GM12878 (cell line): ENCODE measurements around the gene TRAPPC12. TPM values are rescaled to one million over a fixed set of nuclear protein-coding genes. Genes with fewer than 3 reads are reported as not detected.
A peak's percentile ranks its signal among the peaks of the same experiment; 100 is the strongest.

Source experiments
- ATAC-seq: fragments of 200-7000 bp; cut with Tn5 transposase; 3 replicates; pipeline ENCODE4 v1.9.1; 2020; ENCODE audit warnings: mild to moderate bottlenecking, moderate library complexity
- BruUV-seq: library from RNA; stranded (reverse); fragments of 400-500 nt; replicated peaks from 2 replicates; lab custom pipeline; 2021; lab: Mats Ljungman, UMichigan
- CTCF ChIA-PET: fragments of 300-600 bp; sonication (Branson Sonifier 250); formaldehyde crosslinking; extraction: SDS; loops from one replicate; lab custom pipeline; 2021; ENCODE audit warnings: inconsistent platforms; lab: Yijun Ruan, JAX
- POLR2A ChIA-PET: fragments of 350-600 bp; formaldehyde crosslinking; extraction: SDS; loops from one replicate; lab custom pipeline; 2021; ENCODE audit warnings: inconsistent platforms; lab: Charles Lee
- RAD21 ChIA-PET: fragments of 300-600 bp; sonication (Branson Sonifier 250); formaldehyde crosslinking; loops from one replicate; lab custom pipeline; 2023; ENCODE audit warnings: antibody characterized with exemption; ENCODE audit not compliant: unreplicated experiment; lab: Charles Lee
- SMC1A ChIA-PET: fragments of 300-600 bp; sonication (Branson Sonifier 250); formaldehyde crosslinking; loops from one replicate; lab custom pipeline; 2023; ENCODE audit not compliant: unreplicated experiment, uncharacterized antibody; lab: Charles Lee
- DNase-seq: peaks from one replicate; pipeline ENCODE4 v3.0.0-alpha.2; 2011; ENCODE audit warnings: low read depth, low spot score
- FAIRE-seq: peaks from 3 replicates; lab custom pipeline; 2011; peaks lifted over from hg19 to GRCh38; lab: Jason Lieb, UNC
- H2AFZ ChIP-seq: 2 replicates; pipeline ENCODE4 v1.6.0; 2011; ENCODE audit warnings: low read depth, low read length, control low read depth; ENCODE audit not compliant: control insufficient read depth
- H3K27ac ChIP-seq: 2 replicates; pipeline ENCODE4 v1.5.1; 2011; ENCODE audit warnings: control low read depth; ENCODE audit not compliant: control insufficient read depth, insufficient read depth
- H3K27me3 ChIP-seq, 2 experiments: replicated peaks in 1 of 2; 2 replicates each; pipeline versions ENCODE4 v1.6.0 to v1.6.1; 2011; ENCODE audit warnings: low read length in 1 of 2; ENCODE audit not compliant: control insufficient read depth in 2 of 2, insufficient read depth in 2 of 2
- H3K36me3 ChIP-seq, 2 experiments: 2 replicates each; pipeline ENCODE4 v1.5.1; 2011; ENCODE audit warnings: low read length in 1 of 2; ENCODE audit not compliant: control insufficient read depth in 2 of 2, insufficient read depth in 2 of 2
- H3K4me1 ChIP-seq: 2 replicates; pipeline ENCODE4 v1.6.1; 2011; ENCODE audit warnings: mild to moderate bottlenecking, low read length, moderate library complexity, mixed read lengths; ENCODE audit not compliant: control insufficient read depth, insufficient read depth
- H3K4me2 ChIP-seq: 2 replicates; pipeline ENCODE4 v1.6.0; 2011; ENCODE audit warnings: control low read depth; ENCODE audit not compliant: control insufficient read depth, insufficient read depth
- H3K4me3 ChIP-seq: fragments of 200-600 bp; sonication (generic); 2 replicates; pipeline ENCODE4 v1.5.1; 2016
- H3K79me2 ChIP-seq: 2 replicates; pipeline ENCODE4 v1.6.0; 2011; ENCODE audit warnings: low read length; ENCODE audit not compliant: control insufficient read depth, insufficient read depth
- H3K9ac ChIP-seq: 2 replicates; pipeline ENCODE4 v1.8.0; 2011; ENCODE audit warnings: low read length, control low read depth, mixed read lengths; ENCODE audit not compliant: control insufficient read depth, insufficient read depth
- H3K9me3 ChIP-seq: replicated peaks from 3 replicates; pipeline ENCODE4 v1.5.1; 2011; ENCODE audit warnings: mild to moderate bottlenecking, low read length; ENCODE audit not compliant: control insufficient read depth, insufficient read depth
- H4K20me1 ChIP-seq: 2 replicates; pipeline ENCODE4 v1.6.0; 2011; ENCODE audit not compliant: control insufficient read depth, insufficient read depth
- CHD1 ChIP-seq: IDR thresholded peaks from 2 replicates; pipeline ENCODE4 v1.6.1; 2012; ENCODE audit warnings: low read depth, low read length, improper control_type of control experiment
- MEF2B ChIP-seq: fragments of 450-650 bp; IDR thresholded peaks from 2 replicates; pipeline ENCODE4 v1.6.1; 2018; ENCODE audit warnings: mild to moderate bottlenecking, moderate library complexity; ENCODE audit not compliant: partially characterized antibody, poor library complexity, severe bottlenecking
- NFIC ChIP-seq: IDR thresholded peaks from 2 replicates; pipeline ENCODE4 v1.6.1; 2012; ENCODE audit warnings: low read depth, mild to moderate bottlenecking, inconsistent platforms, low read length, moderate library complexity
- RCOR1 ChIP-seq: conservative IDR thresholded peaks from 2 replicates; pipeline ENCODE4 v1.6.1; 2012; ENCODE audit warnings: low read depth, low read length, improper control_type of control experiment
- RELB ChIP-seq: fragments of 450-650 bp; IDR thresholded peaks from 2 replicates; pipeline ENCODE4 v1.6.1; 2017; ENCODE audit warnings: low read depth, mild to moderate bottlenecking, moderate library complexity
- TCF12 ChIP-seq: IDR thresholded peaks from 2 replicates; pipeline ENCODE4 v1.6.1; 2011; ENCODE audit warnings: low read depth, mild to moderate bottlenecking, low read length
- ZBTB4 ChIP-seq: fragments of 450-650 bp; formaldehyde crosslinking; IDR thresholded peaks from 2 replicates; pipeline ENCODE4 v1.4.0; 2022; ENCODE audit warnings: mild to moderate bottlenecking, moderate library complexity
- WGBS: methylation state at CpG from one replicate; pipeline ENCODE4 v1.1.6; 2016; ENCODE audit warnings: low lambda C conversion rate; ENCODE audit not compliant: insufficient replicate concordance, insufficient coverage; ENCODE audit errors: missing lambda C conversion rate; 5-methylcytosine and 5-hydroxymethylcytosine counted together
- in situ Hi-C: fragments of 300-500 bp; cut with MboI; formaldehyde crosslinking; loops from 9 replicates; pipeline ENCODE4 v1.14.3; 2018; ENCODE audit warnings: mixed read lengths
- intact Hi-C: fragments of 100-400 bp; cut with micrococcal nuclease; formaldehyde crosslinking; loops from one replicate; pipeline ENCODE4 v1.14.2; 2022; ENCODE audit not compliant: unreplicated experiment
- polyA plus RNA-seq, 11 experiments: library from polyadenylated mRNA; depleted of rRNA in 4 of 11; unstranded in 6 of 11; stranded (reverse) in 5 of 11; fragments of >200 nt; fragmentation: Nextera tagmentation in 4 of 11; fragmentation: Illumina TruSeq in 1 of 11; extraction: Ambion mirVana in 4 of 11; extraction: Trizol in 1 of 11; gene quantifications; 1 replicate in 1 of 11; 2 replicates in 10 of 11; pipeline versions ENCODE4 v1.2.1 to v1.2.3, GENCODE V29; 2011 to 2016; ENCODE audit warnings: inconsistent platforms in 2 of 11, missing spikeins in 2 of 11, low read depth in 1 of 11
- total RNA-seq, 4 experiments: library from RNA; depleted of rRNA in 3 of 4; stranded (reverse); fragments of >200 nt in 3 of 4; fragmentation: Illumina TruSeq in 1 of 4; extraction: Trizol in 1 of 4; gene quantifications; 2 replicates each; pipeline versions ENCODE4 v1.2.1 to v1.2.3, GENCODE V29; 2013 to 2021

The TRAPPC12 gene
- total and polyA plus RNA-seq, 10 of the 15 experiments (the other 5 are each of a cell fraction or from before 2014, with no cell fraction given): 8.6 to 77.1 (median 37.4) TPM

- ChIA-PET POLR2A (interaction anchor here (0.8 to 1.4 kb wide), 4 partner anchors 8 to 202 kb away, joined by 3 read pairs; no protein-coding TSS in a partner anchor), RAD21 (interaction anchor here (0.9 to 2.8 kb wide), 10 partner anchors 19 to 240 kb away, joined by 3 to 21 read pairs (median 6); partner anchors contain the start of genes EIPR1, RNASEH1 and TRAPPC12), SMC1A (interaction anchor here (0.5 to 4.6 kb wide), 13 partner anchors 10 to 229 kb away, joined by 3 to 28 read pairs (median 5); partner anchors contain the start of gene TRAPPC12), CTCF (interaction anchor here (0.7 to 3.5 kb wide), 14 partner anchors 9 to 270 kb away, joined by 3 to 46 read pairs (median 8); partner anchors contain the start of genes EIPR1 and TRAPPC12)
- Histone ChIP-seq H4K20me1 (no peaks in the 10 kb centered on the region), H2AFZ (no peak overlapping the region), H3K79me2 (no peaks in the 10 kb centered on the region), H3K27me3 (no peaks in the 10 kb centered on the region), H3K9me3 (no peaks in the 10 kb centered on the region; the same call in 2 of the 3 replicates), H3K9ac (no peak overlapping the region), H3K4me3 (no peak overlapping the region), H3K4me2 (no peak overlapping the region), H3K36me3 (peaks cover 8 to 31% of the 10 kb centered on the region in 2 experiments), H3K27ac (peak overlapping the region; percentile 45; the same call in 1 of the 2 replicates), H3K4me1 (peaks cover 12% of the 10 kb centered on the region)
- 64% methylated on average over 16 of the region's 16 CpGs for WGBS
- in situ Hi-C loops: no loop called here
- FAIRE-seq (no peak), DNase-seq (peak; percentile 27), ATAC-seq (peak; percentile 75)
- intact Hi-C loops: no loop called here
- BruUV-seq: no TSS peak
- TF ChIP-seq MEF2B: peak; percentile 92
- TF ChIP-seq NFIC: peak; percentile 49; the same call in 1 of the 2 replicates
- no peak for TF ChIP-seq ZBTB4 (CRISPR knock-in tag)
- TF ChIP-seq RELB: peak; percentile 59; the same call in 1 of the 2 replicates
- TF ChIP-seq RCOR1: no peak
- TF ChIP-seq TCF12: 0 out of 2 replicates have a peak, but pooled peaks have one; percentile 13
- TF ChIP-seq CHD1: no peak
Observed at GRCh38 chr2:3422161-3422779, 42.8 kb downstream of the TRAPPC12 start.
